Keratinocyte (primary cell): Measurements from ENCODE around the gene DAPK1.

Experiments
- CTCF ChIP-seq, 3 experiments: IDR thresholded peaks in 1 of 3; conservative IDR thresholded peaks in 1 of 3; optimal IDR thresholded peaks in 1 of 3; 2 replicates in 2 of 3; 3 replicates in 1 of 3; pipeline versions ENCODE3 to v1.5.1; 2011; ENCODE audit warnings: low read length in 3 of 3, mild to moderate bottlenecking in 3 of 3, moderate library complexity in 2 of 3, control low read depth in 1 of 3, inconsistent platforms in 1 of 3; ENCODE audit not compliant: insufficient read depth in 2 of 3; ENCODE audit errors: extremely low read depth in 1 of 3
- EZH2 ChIP-seq: IDR thresholded peaks from one replicate; pipeline ENCODE4 v1.6.1; 2012; ENCODE audit warnings: inconsistent platforms, mild to moderate bottlenecking, low read length, moderate library complexity

DNA sequence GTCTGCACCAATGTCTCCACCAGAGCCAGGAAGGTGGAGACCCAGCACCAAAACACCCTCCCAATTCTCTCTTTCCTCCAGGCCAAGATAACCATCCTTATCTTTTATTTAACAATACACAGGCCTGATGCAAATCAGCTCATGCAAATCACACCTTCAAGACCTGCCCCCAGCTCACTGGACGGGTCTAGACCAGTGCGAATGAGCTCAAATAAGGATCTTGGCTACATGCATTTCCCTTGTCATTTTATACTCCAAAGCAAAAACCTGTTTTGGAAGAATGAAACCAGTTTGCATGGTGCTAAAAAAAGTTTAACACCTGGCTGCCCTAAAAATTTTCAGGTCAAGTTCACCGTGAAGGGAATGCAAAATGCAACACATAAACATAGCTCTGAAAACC lies 31.9 kb upstream of the DAPK1 start:
- TF ChIP-seq CTCF (optimal IDR thresholded peaks at IDR 0.05 in 1 of 3, IDR thresholded peaks at IDR 0.05 in 1 of 3, conservative IDR thresholded peaks at IDR 0.05 in 1 of 3; ENCODE audit: extremely low read depth in 1 of 3, insufficient read depth in 2 of 3, low read length in 3 of 3) (no peak), EZH2 (no peak)
